ENCODE data around the gene TTN. TPM values are rescaled to one million over a fixed set of nuclear protein-coding genes. Genes with fewer than 3 reads are reported as not detected.

TTN gene
- total and polyA plus RNA-seq, 9 donors, result 0.17 to 12.9 (median 1.2) TPM

DNA sequence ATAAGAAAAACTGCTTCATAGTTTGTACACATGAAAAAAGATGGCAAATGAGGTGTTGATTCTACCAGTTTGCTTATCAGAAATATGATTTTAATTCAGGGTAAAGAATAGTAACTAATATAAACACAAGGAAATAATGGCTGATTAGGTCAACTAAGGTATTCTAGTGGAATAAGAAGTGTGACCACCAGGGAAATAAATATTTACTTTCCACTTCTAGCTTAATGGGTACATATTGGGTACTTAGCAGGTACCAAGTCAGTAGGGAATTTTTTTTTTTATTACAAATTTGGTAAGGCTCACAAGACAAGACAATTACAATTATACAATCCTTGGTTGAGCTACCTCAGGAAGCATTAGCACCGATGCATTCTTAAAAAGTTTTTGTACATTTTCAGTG, 191.3 kb downstream of the TTN start:
- no peak for DNase-seq
- Histone ChIP-seq H3K9me3 (no peaks in the 10 kb centered on the region), H3K27ac (no peak overlapping the region), H3K27me3 (no peaks in the 10 kb centered on the region), H3K4me1 (ENCODE audit: insufficient read depth) (no peaks in the 10 kb centered on the region), H3K36me3 (no peaks in the 10 kb centered on the region), H3K4me3 (no peak overlapping the region)
- WGBS, 3 donors, result 97 to 98% (median 97%) methylated on average over 1 of the region's 1 CpG
- intact Hi-C loops (cut with DNase I), result no loop called here
- no peak for TF ChIP-seq EP300 (IDR thresholded peaks at IDR 0.05)
- TF ChIP-seq, protein P1, sequence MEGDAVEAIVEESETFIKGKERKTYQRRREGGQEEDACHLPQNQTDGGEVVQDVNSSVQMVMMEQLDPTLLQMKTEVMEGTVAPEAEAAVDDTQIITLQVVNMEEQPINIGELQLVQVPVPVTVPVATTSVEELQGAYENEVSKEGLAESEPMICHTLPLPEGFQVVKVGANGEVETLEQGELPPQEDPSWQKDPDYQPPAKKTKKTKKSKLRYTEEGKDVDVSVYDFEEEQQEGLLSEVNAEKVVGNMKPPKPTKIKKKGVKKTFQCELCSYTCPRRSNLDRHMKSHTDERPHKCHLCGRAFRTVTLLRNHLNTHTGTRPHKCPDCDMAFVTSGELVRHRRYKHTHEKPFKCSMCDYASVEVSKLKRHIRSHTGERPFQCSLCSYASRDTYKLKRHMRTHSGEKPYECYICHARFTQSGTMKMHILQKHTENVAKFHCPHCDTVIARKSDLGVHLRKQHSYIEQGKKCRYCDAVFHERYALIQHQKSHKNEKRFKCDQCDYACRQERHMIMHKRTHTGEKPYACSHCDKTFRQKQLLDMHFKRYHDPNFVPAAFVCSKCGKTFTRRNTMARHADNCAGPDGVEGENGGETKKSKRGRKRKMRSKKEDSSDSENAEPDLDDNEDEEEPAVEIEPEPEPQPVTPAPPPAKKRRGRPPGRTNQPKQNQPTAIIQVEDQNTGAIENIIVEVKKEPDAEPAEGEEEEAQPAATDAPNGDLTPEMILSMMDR (IDR thresholded peaks at IDR 0.05), result no peak
- no peak for TF ChIP-seq POLR2A (IDR thresholded peaks at IDR 0.05)

DNA sequence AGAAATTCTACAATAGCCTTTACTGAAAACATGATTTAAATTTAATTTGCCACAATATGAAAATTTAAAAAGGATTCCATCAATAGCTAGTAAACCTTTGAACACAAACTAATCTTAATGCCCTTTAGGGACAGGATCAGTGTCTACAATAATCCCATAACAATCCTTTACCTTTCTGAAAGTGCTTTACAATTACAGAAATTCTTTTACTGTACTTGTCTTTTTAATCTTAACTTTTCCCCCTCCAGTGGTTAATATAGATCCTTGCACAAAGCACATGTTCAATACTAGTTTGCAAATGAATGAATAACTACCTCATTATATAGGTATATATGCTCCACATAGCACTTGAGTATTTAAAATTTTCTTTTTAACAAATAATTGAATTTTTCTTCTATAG, 204.3 kb downstream of the TTN start:
- TF ChIP-seq, protein P1 (IDR thresholded peaks at IDR 0.05), result no peak
- TF ChIP-seq EP300 (IDR thresholded peaks at IDR 0.05), result no peak
- no peak for TF ChIP-seq POLR2A (IDR thresholded peaks at IDR 0.05)
- Histone ChIP-seq H3K4me3 (no peak overlapping the region), H3K36me3 (no peaks in the 10 kb centered on the region), H3K4me1 (ENCODE audit: insufficient read depth) (no peaks in the 10 kb centered on the region), H3K27me3 (no peaks in the 10 kb centered on the region), H3K9me3 (no peaks in the 10 kb centered on the region), H3K27ac (no peak overlapping the region)
- DNase-seq, result no peak
- intact Hi-C loops (cut with DNase I), result no loop called here

DNA sequence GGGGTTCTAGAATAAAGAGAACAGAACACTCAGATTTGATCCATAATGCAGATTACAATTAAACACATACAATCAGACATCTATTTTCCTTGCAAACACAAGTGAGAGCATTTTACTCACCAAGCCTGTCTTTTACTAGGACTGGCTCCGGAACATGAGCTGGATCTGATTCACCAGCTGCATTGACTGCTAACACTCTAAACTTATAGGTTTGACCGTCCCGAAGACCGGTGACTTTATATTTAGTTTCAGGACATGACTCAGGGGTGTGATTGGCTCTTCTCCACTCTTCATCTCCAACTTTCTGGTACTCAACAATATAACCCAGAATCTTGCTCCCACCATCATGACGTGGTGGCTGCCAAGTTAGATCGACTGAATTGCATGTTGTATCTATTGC, 214.6 kb downstream of the TTN start:
- TF ChIP-seq POLR2A (IDR thresholded peaks at IDR 0.05) (no peak), EP300 (IDR thresholded peaks at IDR 0.05) (no peak)
- TF ChIP-seq, protein P1 (IDR thresholded peaks at IDR 0.05), result no peak
- Histone ChIP-seq H3K27me3 (no peaks in the 10 kb centered on the region), H3K4me3 (no peak overlapping the region), H3K4me1 (ENCODE audit: insufficient read depth) (peaks cover 1% of the 10 kb centered on the region), H3K27ac (no peak overlapping the region), H3K36me3 (no peaks in the 10 kb centered on the region), H3K9me3 (no peaks in the 10 kb centered on the region)
- intact Hi-C loops (cut with DNase I), result no loop called here
- WGBS, 3 donors, result 94 to 98% (median 97%) methylated on average over 6 of the region's 6 CpGs
- no peak for DNase-seq

DNA sequence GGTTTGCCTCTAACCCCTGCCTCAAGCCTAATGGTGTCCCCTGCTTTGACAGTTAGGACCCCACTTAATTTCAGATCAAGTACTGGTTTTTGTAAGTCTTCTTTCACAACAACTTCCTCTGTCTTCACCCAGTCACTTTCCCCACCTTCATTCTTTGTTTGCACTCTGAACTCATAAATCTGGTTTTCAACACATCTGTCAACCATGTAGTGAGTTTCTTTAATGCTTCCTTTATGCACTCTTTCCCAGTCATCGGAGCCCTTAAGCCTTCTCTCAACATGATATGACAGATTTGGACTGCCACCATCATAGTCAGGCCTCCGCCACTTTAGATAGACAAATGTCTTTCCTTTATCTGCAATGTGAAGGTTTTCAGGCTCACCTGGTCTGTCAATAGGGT, 217.9 kb downstream of the TTN start:
- no peak for DNase-seq
- Histone ChIP-seq H3K9me3 (no peaks in the 10 kb centered on the region), H3K36me3 (no peaks in the 10 kb centered on the region), H3K27me3 (no peaks in the 10 kb centered on the region), H3K4me1 (ENCODE audit: insufficient read depth) (no peaks in the 10 kb centered on the region), H3K4me3 (no peak overlapping the region), H3K27ac (no peak overlapping the region)
- no peak for TF ChIP-seq EP300 (IDR thresholded peaks at IDR 0.05)
- TF ChIP-seq, protein P1 (IDR thresholded peaks at IDR 0.05), result no peak
- no peak for TF ChIP-seq POLR2A (IDR thresholded peaks at IDR 0.05)
- intact Hi-C loops (cut with DNase I), result no loop called here
- 95 to 99% (median 96%) methylated on average over 2 of the region's 2 CpGs for WGBS, 3 donors

DNA sequence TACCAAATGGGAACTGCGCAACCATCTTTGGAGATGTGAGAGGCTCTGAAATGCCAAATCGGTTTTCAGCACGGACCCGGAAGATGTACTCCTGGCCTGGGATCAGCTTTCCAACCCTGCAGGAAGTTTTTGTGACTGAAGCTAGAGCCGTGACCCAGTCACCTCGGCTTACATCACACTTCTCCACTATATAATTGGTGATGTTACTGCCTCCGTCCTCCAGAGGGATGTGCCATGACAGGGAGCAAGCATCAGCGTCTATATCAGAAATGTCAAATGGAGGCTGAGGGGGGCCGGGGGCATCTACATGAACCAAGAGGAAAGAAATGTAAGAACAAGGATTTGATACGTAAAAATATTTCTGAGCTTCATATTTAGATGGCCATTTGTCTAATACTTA, 222.6 kb downstream of the TTN start:
- 93 to 95% (median 94%) methylated on average over 10 of the region's 10 CpGs for WGBS, 3 donors

More for the DNA sequence above, 222.6 kb downstream of the TTN start:
- H3K9me3 ChIP-seq, result no peaks in the 10 kb centered on the region
- intact Hi-C loops (cut with DNase I), result no loop called here
- no peak overlapping the region for H3K27ac ChIP-seq
- no peaks in the 10 kb centered on the region for H3K27me3 ChIP-seq
- TF ChIP-seq EP300 (IDR thresholded peaks at IDR 0.05) (no peak), POLR2A (IDR thresholded peaks at IDR 0.05) (no peak)
- TF ChIP-seq, protein P1 (IDR thresholded peaks at IDR 0.05), result no peak
- H3K4me1 ChIP-seq (ENCODE audit: insufficient read depth), result no peaks in the 10 kb centered on the region
- no peak overlapping the region for H3K4me3 ChIP-seq
- no peaks in the 10 kb centered on the region for H3K36me3 ChIP-seq
- DNase-seq, result no peak

All from ovary (tissue), 9 donors.